DND-41 (cell line): ENCODE measurements around the gene DCLK1.

Experiments used
- EZH2 ChIP-seq: IDR thresholded peaks from 3 replicates; pipeline ENCODE4 v1.6.1; 2012; ENCODE audit warnings: borderline replicate concordance, low read depth, mild to moderate bottlenecking, moderate library complexity, low read length, inconsistent platforms; ENCODE audit not compliant: severe bottlenecking
- TF ChIP-seq, protein P1 (sequence below): IDR thresholded peaks from 2 replicates; pipeline ENCODE4 v1.5.1; 2012; ENCODE audit warnings: borderline replicate concordance, low read length, moderate library complexity, mild to moderate bottlenecking; ENCODE audit not compliant: poor library complexity, severe bottlenecking; ENCODE audit errors: extremely low read depth

- TF ChIP-seq, protein P1, sequence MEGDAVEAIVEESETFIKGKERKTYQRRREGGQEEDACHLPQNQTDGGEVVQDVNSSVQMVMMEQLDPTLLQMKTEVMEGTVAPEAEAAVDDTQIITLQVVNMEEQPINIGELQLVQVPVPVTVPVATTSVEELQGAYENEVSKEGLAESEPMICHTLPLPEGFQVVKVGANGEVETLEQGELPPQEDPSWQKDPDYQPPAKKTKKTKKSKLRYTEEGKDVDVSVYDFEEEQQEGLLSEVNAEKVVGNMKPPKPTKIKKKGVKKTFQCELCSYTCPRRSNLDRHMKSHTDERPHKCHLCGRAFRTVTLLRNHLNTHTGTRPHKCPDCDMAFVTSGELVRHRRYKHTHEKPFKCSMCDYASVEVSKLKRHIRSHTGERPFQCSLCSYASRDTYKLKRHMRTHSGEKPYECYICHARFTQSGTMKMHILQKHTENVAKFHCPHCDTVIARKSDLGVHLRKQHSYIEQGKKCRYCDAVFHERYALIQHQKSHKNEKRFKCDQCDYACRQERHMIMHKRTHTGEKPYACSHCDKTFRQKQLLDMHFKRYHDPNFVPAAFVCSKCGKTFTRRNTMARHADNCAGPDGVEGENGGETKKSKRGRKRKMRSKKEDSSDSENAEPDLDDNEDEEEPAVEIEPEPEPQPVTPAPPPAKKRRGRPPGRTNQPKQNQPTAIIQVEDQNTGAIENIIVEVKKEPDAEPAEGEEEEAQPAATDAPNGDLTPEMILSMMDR = no peak
- no peak for TF ChIP-seq EZH2
These were observed 22.8 kb downstream of the DCLK1 start for GRCh38 chr13:36108342-36108741.
